GM18511 (cell line): ENCODE results near the gene RACGAP1.

Experiments used
- ATAC-seq: cut with Tn5 transposase; IDR thresholded peaks from one replicate; pipeline ENCODE4 v1.9.1; 2021; ENCODE audit warnings: mild to moderate bottlenecking, moderate library complexity; ENCODE audit not compliant: unreplicated experiment

The RACGAP1 gene, protein sequence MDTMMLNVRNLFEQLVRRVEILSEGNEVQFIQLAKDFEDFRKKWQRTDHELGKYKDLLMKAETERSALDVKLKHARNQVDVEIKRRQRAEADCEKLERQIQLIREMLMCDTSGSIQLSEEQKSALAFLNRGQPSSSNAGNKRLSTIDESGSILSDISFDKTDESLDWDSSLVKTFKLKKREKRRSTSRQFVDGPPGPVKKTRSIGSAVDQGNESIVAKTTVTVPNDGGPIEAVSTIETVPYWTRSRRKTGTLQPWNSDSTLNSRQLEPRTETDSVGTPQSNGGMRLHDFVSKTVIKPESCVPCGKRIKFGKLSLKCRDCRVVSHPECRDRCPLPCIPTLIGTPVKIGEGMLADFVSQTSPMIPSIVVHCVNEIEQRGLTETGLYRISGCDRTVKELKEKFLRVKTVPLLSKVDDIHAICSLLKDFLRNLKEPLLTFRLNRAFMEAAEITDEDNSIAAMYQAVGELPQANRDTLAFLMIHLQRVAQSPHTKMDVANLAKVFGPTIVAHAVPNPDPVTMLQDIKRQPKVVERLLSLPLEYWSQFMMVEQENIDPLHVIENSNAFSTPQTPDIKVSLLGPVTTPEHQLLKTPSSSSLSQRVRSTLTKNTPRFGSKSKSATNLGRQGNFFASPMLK

DNA sequence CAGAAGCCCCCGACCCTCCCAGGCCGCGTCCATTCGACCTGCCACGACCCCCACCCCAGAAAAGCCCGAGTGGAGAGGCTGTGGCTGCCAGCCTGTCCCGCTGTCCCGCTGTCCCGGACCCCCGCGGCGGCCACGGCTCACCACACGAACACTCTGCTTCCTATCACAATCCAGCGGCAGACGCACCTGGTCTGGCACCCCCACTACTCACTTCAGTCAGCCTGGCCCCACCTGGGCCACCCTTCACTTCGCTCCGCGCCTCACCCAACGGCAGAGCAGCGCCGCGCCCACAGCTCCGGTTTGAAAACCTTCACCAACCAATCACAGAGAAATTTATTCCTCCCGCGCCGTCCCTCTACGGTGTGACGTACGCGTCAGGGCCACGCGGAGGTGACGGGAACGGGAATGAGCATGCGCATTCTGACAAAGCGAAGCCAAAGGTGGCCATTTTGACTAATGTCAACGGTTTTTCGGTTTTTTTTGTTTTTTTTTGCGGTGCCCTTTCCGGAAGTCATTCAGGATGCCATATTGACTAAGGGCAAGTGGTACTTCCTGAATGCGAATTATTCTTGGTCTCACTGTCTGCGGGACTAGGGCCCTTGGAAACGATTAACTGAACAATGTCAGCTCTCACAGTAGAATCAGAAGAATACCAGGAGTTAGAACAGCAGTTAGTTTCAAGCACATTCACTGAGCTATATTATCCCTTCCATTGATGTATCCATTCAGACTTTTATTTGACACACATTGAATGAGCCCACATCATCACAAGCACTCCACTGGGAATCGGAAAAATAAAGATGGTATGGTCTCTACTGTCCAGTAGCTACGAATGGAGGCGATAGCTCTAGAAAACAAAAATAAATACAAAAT is at the start of gene RACGAP1:
TSS of gene RACGAP1 (minus strand) at position 308 of the 873 bp plus-strand sequence. CDS start 8,779 bp downstream, outside the sequence.
- peak; percentile 97 for ATAC-seq

DNA sequence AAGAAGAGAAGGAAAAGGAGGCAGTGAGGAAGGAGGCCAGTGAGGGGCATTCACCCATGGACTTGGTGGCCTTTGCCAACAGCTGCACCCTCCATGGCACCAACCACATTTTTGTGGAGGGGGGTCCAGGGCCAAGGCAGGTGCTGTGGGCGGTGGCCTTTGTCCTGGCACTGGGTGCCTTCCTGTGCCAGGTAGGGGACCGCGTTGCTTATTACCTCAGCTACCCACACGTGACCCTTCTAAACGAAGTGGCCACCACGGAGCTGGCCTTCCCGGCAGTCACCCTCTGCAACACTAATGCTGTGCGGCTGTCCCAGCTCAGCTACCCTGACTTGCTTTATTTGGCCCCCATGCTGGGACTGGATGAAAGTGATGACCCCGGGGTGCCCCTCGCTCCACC is 48.4 kb upstream of the RACGAP1 start:
- ATAC-seq = no peak

DNA sequence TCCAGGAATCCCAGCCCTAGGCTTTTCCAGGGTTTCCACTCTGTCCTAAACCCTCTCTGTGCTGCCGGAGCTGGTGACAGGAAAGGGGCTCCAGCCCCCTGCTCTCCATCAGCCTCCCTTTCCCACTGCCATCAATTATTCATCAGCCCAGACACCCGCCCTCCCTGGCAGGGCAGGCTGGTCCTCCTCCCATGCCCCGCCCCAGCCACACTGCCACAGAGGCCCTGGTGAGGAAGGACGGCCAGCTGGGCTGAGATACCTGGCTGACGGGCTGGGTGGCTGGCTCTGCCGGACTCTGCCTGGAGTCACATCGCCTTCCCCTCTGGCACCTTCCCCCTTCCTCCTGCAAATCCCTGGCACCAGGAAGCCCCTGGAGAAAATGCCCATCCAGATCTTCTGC is 47.9 kb upstream of the RACGAP1 start:
- ATAC-seq = no peak

DNA sequence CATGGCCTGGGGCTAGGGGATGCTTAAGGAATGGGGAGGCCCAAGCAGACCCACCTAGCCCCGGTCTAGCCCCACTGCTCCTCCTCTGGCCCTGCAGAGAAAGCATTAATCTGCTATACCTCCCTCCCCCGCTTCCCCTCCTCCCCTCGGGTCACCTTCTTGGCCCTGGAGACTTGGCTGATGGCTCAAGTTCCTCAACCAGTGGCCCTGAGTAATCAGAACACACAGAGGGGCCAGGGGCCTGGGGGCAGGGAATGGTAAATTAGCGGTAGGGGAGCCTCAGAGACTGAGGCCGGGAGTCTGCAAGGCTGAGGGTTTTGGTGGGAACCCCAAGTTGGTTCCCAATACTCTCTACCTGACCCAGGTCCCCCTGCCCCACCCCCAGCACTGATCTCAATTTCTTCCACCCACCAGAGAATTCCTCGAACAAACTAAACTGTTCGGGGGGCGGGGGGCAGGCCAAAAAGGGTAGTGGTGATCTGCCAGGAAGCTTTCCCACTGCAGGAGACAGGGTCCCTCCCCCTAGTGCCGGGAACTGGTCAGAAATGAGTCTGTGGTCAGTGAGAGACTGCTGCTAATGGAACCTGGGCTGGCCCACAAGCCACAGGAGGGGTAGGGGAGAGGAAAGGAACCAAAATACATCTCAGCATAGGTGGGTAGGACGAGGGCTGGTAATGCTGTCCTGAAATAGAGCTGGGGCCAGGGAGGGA is 47.1 kb upstream of the RACGAP1 start:
- no peak for ATAC-seq

DNA sequence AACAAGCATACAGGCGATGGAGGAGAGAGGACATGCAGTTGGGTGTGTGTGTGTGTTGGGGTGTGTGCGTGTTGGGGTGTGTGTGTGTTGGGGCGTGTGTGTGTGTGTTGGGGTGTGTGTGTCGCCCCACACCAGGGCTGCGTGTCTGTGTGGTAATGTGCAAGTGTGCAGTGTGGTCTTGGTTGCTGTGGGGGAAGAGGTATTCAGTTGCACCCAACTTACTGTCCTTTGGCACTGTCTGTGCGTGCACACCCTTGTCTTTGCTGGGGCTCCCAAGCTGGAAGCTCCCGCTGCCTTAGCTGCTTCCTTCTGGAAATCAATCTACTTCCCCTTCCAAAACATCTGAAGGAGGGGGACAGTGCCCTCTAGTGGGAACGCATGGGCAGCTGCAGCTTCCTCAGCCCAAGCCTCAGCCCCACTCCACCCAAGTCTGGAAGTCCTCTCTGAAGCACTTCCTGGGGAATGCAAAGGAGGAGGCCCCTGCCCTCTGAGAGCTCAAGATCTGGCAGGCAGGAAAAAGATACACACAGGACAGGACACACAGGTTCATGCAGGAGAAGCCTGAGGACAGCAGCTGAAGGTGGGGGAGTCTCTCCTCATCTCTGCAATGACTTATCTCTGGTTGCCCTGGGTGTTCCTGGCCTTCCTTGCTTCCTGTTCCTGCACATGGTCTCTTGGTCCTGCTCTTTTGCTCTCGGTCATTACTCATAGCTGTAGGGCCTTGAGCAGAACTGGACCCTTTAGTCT is 45.2 kb upstream of the RACGAP1 start:
- no peak for ATAC-seq

DNA sequence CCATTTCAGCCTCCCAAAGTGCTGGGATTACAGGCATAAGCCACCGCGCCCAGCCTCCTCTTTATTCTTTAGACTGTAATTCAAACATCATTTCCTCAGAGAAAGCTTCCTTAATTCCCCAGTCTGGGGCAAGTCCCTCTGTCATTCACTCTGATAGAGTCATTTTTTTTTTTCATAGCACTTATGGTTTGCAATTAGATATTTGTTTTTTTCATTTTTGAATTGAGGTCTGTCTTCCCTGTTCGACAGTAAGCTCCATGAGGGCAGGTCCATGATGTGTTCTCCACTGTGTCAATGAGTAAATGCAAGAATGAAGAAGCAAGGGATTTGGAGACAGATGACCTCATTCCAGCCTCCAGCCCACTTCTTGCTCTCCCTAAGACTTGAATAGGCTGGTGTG is 44.2 kb upstream of the RACGAP1 start:
- ATAC-seq = no peak

DNA sequence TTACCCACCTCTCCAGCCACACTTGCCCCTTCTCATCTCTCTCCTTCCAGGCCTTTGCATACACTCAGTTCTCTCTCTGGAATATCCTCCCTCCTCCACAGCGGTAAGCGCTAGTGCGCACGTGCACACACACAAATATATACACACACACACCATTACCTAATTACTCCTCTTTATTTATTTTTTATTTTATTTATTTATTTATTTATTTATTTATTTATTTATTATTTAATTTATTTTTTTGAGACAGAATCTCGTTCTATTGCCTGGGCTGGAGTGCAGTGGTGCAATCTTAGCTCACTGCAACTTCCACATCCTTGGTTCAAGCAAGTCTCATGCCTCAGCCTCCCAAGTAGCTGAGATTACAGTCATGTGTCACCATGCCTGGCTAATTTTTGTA is 43.8 kb upstream of the RACGAP1 start:
- no peak for ATAC-seq

DNA sequence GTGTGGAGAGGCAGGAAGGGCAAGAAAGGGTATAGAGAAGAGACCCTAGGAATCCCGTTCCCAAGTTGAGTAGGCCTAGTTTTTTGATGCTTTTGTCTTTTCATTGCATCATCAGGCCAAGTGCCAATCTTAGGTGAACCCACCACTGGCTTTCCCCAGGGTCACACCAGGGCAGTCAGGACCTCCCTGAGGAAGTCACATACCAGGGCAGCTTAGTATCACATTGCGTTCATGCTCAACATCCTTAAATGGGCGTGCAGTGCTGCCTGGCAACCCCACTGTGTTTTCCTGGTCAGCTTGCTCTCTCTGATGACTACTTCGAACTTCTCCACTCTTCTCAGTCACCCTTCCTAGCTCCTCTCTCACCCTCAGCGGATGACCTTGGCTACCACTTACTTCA is 41.1 kb upstream of the RACGAP1 start:
- ATAC-seq = no peak

DNA sequence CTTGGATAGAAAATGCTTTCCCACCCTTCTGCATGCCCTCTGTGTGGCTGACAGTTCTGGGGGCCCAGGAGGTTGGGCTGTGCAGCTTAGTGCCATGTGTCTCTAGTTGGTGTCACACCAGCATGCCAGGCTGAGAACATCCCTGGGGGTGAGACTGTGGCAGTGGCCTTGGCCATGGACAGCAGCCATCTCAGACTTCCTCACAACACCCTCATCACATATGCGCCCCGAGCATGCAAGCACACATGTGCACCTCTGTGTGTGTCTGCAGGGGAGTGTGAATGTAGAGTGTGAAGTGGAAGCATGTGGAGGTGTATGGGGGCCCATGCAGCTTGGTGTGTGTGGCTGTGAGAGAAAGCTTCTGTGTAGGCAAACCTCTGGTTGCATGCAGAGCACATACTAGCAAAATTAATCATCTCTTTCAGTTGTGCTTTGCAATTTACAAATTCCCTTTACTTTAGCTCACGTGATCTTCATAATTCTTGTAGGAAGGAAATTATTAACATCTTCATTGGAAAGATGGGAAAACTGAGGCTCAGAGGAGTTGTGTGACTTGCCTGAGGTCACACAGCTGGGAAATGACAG is 40.5 kb upstream of the RACGAP1 start:
- no peak for ATAC-seq

DNA sequence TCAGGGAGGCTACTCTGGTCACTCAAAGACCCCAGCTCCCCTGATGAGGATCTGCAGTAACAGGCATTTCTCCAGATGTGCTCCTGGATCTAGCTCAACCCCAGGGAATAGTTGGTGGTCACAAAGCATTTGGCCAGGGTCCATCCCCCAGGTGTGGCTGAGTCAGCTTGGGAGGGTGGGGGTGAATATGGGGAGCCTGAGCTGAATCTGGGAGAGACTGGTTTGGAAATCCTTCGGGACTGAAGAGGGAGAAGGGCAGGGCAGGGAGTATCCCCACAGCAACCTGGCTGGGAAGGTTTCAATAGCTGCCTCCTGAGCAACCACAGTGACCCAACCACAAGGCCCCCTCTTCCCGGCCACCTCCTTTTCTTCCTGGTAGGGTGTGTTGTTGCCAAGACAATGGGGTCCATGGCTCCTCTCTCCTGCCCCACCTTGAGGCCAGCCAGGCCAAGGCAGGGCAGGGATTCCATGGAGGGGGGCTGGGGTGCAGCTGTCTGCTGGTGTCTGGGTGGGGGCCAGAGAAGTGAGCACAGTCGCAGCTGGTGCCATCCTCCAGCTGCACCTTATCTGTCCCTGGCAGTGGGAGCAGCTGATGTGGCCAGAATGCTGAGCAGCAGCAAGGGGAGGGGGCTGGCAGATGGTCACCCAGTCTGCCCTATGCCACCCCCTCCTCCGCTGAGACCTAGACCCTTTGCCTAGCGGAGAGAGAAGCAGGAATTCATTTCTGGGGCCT is 37.6 kb upstream of the RACGAP1 start:
- ATAC-seq = no peak

DNA sequence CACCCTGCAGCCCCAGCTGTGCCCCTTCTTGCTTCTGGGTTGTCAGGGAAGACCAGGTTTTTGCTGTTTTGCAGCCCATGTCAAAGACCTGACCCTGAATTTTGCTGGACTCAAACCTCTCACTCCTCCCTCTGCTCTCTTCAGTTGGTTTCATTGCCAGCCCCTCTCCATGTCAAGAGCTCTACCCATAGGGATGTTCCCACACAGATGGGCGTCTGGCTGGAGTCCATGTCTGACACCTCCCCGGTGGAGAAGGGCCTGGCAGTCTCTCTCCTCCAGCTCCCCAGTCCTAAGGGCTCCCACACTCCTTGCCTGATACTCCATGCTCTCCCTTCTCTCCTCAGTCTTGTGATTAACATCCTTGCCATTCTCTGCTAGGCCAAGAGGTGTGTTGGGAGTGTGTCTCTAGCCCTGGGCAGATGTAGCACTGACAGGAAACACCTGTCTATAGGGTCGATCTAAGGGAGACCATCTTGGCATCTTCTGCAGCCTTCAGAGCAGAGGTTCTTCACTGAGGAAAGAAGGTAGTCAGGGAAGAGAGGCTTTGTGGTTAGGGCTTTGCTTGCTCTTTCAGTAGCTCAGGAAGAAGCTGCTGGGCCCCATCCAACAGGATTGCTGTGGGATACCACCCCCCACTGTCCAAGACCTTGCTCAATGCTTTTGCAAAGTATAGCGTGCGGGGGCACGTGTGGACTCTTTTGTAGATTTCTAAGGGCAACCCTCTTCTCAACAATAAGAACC is 36.8 kb upstream of the RACGAP1 start:
- ATAC-seq = no peak

DNA sequence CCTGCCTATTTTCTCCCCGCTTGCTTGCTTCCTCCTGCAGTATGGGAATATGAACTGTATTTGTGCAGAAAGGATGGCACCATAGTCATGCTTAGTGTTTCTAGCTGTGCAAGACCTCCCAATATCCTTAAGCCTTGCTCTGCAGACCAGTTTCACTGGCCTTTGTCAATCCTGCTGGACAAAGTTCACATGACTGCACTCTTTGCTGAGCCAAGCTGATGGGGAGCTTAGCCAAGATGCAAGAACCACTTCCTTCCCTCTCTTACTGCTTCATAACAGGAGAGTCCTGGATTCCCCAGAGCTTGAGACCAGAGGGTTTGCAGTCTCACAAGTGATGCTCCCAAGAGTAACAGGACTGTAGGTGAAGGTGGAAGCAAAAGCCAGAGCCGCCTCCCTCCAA is 35.9 kb upstream of the RACGAP1 start:
- no peak for ATAC-seq

DNA sequence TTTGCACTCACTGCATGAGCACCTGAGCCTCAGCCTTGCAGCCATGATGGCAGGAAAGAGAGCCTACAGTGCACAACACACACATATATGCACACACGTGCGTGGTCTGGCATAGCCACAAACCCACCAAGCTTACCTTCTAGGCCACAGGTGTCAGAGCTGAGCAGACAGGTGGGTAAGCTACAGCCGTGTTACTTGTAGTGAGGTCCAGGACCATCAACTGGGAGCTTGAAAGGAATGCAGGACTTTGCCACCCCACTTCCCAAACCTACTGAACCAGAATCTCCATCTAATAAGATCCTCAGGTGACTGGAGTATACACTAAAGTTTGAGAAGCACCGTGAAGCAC is 34.8 kb upstream of the RACGAP1 start:
- no peak for ATAC-seq

DNA sequence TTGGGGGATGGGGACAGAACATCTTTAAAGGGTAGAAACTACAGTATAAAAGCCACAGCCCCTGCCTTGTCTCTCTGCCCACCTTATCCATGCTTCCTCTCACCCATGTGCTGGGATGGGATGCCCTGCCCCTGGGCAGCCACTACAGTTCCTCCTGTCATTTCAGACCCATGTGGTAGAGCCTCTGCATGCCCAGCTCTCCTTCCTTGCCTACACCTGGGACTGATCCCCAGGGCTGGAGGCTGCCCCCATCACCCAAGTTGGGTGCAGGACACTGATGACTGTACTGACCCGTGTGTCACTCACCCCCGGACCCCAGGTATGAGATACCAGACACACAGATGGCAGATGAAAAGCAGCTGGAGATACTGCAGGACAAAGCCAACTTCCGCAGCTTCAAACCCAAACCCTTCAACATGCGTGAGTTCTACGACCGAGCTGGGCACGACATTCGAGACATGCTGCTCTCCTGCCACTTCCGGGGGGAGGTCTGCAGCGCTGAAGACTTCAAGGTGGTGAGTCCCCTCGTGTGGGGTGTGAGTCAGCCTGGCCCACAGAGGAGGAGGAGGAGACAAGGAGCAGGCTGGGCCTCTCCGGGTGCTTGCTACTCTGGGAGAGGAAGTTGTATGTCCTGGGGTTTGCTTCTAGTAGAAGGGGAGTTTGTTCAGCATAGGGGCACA is 34.3 kb upstream of the RACGAP1 start:
- ATAC-seq = no peak

DNA sequence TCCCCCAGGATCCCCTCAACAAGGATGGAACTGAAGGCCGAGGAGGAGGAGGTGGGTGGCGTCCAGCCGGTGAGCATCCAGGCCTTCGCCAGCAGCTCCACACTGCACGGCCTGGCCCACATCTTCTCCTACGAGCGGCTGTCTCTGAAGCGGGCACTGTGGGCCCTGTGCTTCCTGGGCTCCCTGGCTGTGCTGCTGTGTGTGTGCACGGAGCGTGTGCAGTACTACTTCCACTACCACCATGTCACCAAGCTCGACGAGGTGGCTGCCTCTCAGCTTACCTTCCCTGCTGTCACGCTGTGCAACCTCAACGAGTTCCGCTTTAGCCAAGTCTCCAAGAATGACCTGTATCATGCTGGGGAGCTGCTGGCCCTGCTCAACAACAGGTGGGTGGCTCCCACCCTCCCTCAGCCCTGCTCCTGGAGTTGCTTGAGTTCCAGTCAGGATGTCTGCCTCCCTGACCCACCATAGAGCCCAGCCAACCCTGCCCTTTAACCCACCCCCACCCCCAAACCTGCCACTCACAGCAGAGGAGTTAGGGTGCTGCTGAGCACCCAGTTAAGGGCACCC is 33.5 kb upstream of the RACGAP1 start:
- no peak for ATAC-seq

DNA sequence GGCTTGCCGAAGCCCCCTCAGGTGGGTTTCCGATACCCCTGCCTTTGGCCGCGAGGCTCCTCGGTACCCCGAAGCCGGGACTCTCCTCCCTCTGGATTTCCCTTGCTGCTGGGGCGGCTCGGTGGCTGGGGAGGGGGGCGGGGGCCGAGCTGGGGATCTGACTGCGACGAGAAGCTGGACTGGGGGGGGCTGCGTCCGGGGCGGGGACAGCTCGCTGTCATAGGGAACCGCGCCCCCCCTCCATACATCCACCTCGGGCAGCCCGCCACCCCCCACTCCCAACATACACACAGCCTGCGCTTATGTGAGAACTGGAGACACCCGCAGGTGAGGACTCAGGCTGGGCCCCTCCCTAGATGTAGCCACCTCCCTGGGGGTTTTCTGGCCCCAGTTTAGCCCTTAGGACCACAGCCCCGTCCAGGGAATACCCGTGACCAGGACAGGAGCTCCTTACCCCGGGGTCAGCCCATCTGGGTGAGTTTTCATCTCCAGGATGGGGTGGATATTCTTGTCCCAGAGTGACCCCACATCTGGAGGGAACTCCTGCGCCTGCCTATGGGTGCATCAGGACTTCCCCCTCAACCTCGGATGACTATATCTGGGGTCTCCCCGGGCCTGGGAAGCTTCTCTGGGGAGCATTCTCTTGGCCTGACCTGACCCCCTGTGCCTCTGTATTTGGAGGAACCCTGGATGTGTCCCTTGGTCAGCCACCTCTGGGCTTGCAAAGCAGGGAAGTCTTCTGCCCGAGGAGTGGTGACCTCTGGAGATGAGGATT is 32.8 kb upstream of the RACGAP1 start:
- no peak for ATAC-seq
